Tibial nerve (tissue), 4 donors: ENCODE data around the gene TMEM170B. TPM values are rescaled to one million over a fixed set of nuclear protein-coding genes. Genes with fewer than 3 reads are reported as not detected.

ENCODE experiments used
- DNase-seq, 2 donors: peaks; one replicate each; pipeline ENCODE4 v3.0.0-alpha.2; 2019; ENCODE audit warnings: low spot score in 2 of 2
- H3K27ac ChIP-seq, 4 donors: fragments of 200-600 bp; sonication (generic) in 3 of 4; one replicate each; pipeline ENCODE4 v1.5.1; 2017 to 2019; ENCODE audit warnings: mild to moderate bottlenecking in 1 of 4
- H3K27me3 ChIP-seq, 2 donors: fragments of 200-600 bp; sonication (generic) in 1 of 2; one replicate each; pipeline versions ENCODE4 v1.5.1 to v1.6.0; 2017 to 2019
- H3K36me3 ChIP-seq, 3 donors: fragments of 200-600 bp; sonication (generic); one replicate each; pipeline ENCODE4 v1.5.1; 2018 to 2019
- H3K4me1 ChIP-seq, 4 donors: fragments of 200-600 bp; sonication (generic) in 3 of 4; one replicate each; pipeline ENCODE4 v1.5.1; 2017 to 2019
- H3K4me3 ChIP-seq, 4 donors: fragments of 200-600 bp; sonication (generic) in 3 of 4; one replicate each; pipeline ENCODE4 v1.5.1; 2017 to 2019; ENCODE audit warnings: mild to moderate bottlenecking in 1 of 4, moderate library complexity in 1 of 4
- H3K9me3 ChIP-seq, 4 donors: fragments of 200-600 bp; sonication (generic) in 3 of 4; one replicate each; pipeline ENCODE4 v1.5.1; 2017 to 2019
- CTCF ChIP-seq, 5 experiments: fragments of 200-600 bp in 3 of 5; fragments of 450-650 bp in 2 of 5; sonication (generic) in 3 of 5; IDR thresholded peaks; one replicate each; pipeline ENCODE4 v1.5.1; 2016 to 2019; ENCODE audit warnings: antibody characterized with exemption in 5 of 5, mild to moderate bottlenecking in 3 of 5, moderate library complexity in 2 of 5
- EP300 ChIP-seq, 2 donors: sonication (generic); formaldehyde crosslinking; IDR thresholded peaks; one replicate each; pipeline ENCODE4 v1.6.1; 2017; ENCODE audit warnings: antibody characterized with exemption in 2 of 2, mild to moderate bottlenecking in 1 of 2
- POLR2A ChIP-seq, 2 donors: fragments of 450-650 bp; IDR thresholded peaks; one replicate each; pipeline ENCODE4 v1.6.1; 2017; ENCODE audit warnings: antibody characterized with exemption in 2 of 2, mild to moderate bottlenecking in 2 of 2, moderate library complexity in 2 of 2
- WGBS, 2 donors: methylation state at CpG; one replicate each; pipeline ENCODE4 v1.1.5; 2018; 5-methylcytosine and 5-hydroxymethylcytosine counted together
- total RNA-seq, 4 donors: library from RNA; depleted of rRNA; stranded (reverse); fragments of >200 nt; gene quantifications; one replicate each; pipeline ENCODE4 v1.1.0, GENCODE V29; 2016

TMEM170B gene
- total RNA-seq, 4 donors from 2014 or later: 6.1 to 8.7 (median 7.4) TPM

- H3K4me1 ChIP-seq: no peaks in the 10 kb centered on the region
- no peaks in the 10 kb centered on the region for H3K36me3 ChIP-seq
- no peak overlapping the region for H3K27ac ChIP-seq
- H3K4me3 ChIP-seq: no peak overlapping the region
- H3K27me3 ChIP-seq: no peaks in the 10 kb centered on the region
- no peaks in the 10 kb centered on the region for H3K9me3 ChIP-seq
- TF ChIP-seq CTCF (IDR thresholded peaks at IDR 0.05) (no peak), POLR2A (IDR thresholded peaks at IDR 0.05) (no peak), EP300 (IDR thresholded peaks at IDR 0.05) (no peak)
- WGBS, 2 donors: 71 to 88% methylated on average over 2 of the region's 2 CpGs
- DNase-seq: no peak
These were observed 8.6 kb upstream of the TMEM170B start for GRCh38 chr6:11528996-11529395.

DNA sequence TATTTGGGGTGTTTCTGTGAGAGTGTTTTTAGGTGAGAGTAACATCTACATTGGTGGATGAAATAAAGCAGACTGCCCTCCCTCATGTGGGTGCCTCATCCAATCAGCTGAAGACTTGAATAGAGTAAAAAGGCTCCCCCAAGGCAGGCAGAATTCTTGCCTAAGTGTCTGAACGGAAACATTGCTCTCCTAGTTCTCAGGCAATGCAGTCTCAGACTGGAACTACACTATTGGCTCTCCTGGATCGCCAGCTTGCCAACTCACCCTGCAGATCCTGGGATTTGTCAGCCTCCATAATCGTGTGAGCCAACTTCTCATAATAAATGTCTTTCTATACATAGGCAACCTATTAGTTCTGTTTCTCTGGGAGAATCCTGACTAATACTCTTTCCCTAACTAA lies 5.5 kb upstream of the TMEM170B start:
- 67% methylated on average over 3 of the region's 3 CpGs for WGBS, 2 donors
- H3K27me3 ChIP-seq: no peaks in the 10 kb centered on the region

DNA sequence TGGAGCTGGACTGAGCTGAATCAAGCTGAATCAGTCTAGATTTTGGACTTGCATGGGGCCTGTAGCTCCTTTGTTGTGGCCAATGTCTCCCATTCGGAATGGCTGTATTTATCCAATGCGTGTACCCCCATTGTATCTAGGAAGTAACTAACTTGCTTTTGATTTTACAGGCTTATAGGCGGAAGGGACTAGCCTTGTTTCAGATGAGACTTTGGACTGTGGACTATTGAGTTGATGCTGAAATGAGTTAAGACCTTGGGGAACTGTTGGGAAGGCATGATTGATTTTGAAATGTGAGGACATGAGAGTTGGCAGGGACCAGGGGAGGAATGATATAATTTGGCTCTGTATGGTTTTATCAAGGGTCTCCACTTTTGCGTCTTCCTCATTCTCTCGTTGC lies 3.0 kb upstream of the TMEM170B start:
- 94 to 96% methylated on average over 5 of the region's 5 CpGs for WGBS, 2 donors
- H3K4me3 ChIP-seq: no peak overlapping the region
- H3K36me3 ChIP-seq: no peaks in the 10 kb centered on the region
- no peak overlapping the region for H3K27ac ChIP-seq
- H3K9me3 ChIP-seq: no peaks in the 10 kb centered on the region
- TF ChIP-seq EP300 (IDR thresholded peaks at IDR 0.05) (no peak), CTCF (IDR thresholded peaks at IDR 0.05) (no peak), POLR2A (IDR thresholded peaks at IDR 0.05) (no peak)
- no peaks in the 10 kb centered on the region for H3K27me3 ChIP-seq
- peaks cover 0 to 28% (median 2%) of the 10 kb centered on the region in 4 donors for H3K4me1 ChIP-seq
- no peak for DNase-seq

More for the DNA sequence above, 5.5 kb upstream of the TMEM170B start:
- TF ChIP-seq EP300 (IDR thresholded peaks at IDR 0.05) (no peak), CTCF (IDR thresholded peaks at IDR 0.05) (no peak), POLR2A (IDR thresholded peaks at IDR 0.05) (no peak)
- H3K27ac ChIP-seq: no peak overlapping the region
- peaks cover 0 to 17% (median 2%) of the 10 kb centered on the region in 4 donors for H3K4me1 ChIP-seq
- no peak for DNase-seq
- no peaks in the 10 kb centered on the region for H3K36me3 ChIP-seq
- no peaks in the 10 kb centered on the region for H3K9me3 ChIP-seq
- no peak overlapping the region for H3K4me3 ChIP-seq

GRCh38 chr6:11535801-11536230 lies 1.7 kb upstream of the TMEM170B start:
- Histone ChIP-seq H3K4me3 (no peak overlapping the region), H3K9me3 (no peaks in the 10 kb centered on the region), H3K36me3 (no peaks in the 10 kb centered on the region), H3K27me3 (no peaks in the 10 kb centered on the region), H3K27ac (no peak overlapping the region), H3K4me1 (peaks cover 0 to 28% (median 2%) of the 10 kb centered on the region in 4 donors)
- TF ChIP-seq EP300 (IDR thresholded peaks at IDR 0.05): peak in 1 of 2 donors; percentile 15
- no peak for TF ChIP-seq POLR2A (IDR thresholded peaks at IDR 0.05)
- DNase-seq: no peak
- WGBS, 2 donors: 20 to 31% methylated on average over 2 of the region's 2 CpGs

DNA sequence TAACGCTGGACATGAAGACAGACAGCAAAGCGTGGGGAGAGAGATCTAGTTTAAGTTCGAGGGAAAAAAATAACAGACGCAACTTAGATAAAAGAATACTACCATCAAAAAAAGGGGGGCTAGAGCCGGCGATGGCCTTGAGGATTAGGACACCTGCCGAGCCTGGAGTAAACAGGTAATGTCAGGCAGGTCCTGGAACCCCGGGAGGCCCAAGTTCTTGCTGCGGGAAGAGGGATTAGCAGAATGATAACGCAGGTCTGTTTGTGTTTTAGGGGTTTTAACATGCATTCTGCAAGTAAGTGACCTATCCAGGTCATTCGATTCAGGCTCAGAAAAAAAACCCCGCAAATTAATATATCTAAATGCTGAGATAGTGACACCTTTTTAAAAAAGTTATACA lies 754 bp upstream of the TMEM170B start:
- Histone ChIP-seq H3K4me3 (peak overlapping the region; percentile 72 to 98 (median 86)), H3K27ac (peak overlapping the region; percentile 85 to 92 (median 88)), H3K9me3 (no peaks in the 10 kb centered on the region), H3K27me3 (no peaks in the 10 kb centered on the region), H3K36me3 (no peaks in the 10 kb centered on the region), H3K4me1 (peaks cover 0 to 28% (median 2%) of the 10 kb centered on the region in 4 donors)
- TF ChIP-seq POLR2A (IDR thresholded peaks at IDR 0.05): no peak
- TF ChIP-seq EP300 (IDR thresholded peaks at IDR 0.05): no peak
- TF ChIP-seq CTCF (IDR thresholded peaks at IDR 0.05): no peak
- WGBS, 2 donors: 3 to 4% methylated on average over 12 of the region's 12 CpGs
- no peak for DNase-seq
